Measurements from ENCODE around the gene PIGS. TPM values are rescaled to one million over a fixed set of nuclear protein-coding genes. Genes with fewer than 3 reads are reported as not detected.
A peak's percentile ranks its signal among the peaks of the same experiment; 100 is the strongest.

Gene PIGS
- total RNA-seq, 1 experiment from 2014 or later, result 45.8 TPM

GRCh38 chr17:28598799-28599310 is 27.5 kb upstream of the PIGS start, which contains the start of gene SPAG5 (continued):
- TF ChIP-seq ATF3 (IDR thresholded peaks at IDR 0.05) (no peak), CBX3 (IDR thresholded peaks at IDR 0.05; ENCODE audit: low read depth) (0 out of 2 replicates have a peak, but pooled peaks have one; percentile 15), POLR2A (IDR thresholded peaks at IDR 0.05; ENCODE audit: borderline replicate concordance, extremely low read depth, insufficient read depth, insufficient read length) (peak; percentile 70), JUND (IDR thresholded peaks at IDR 0.05) (no peak)

DNA sequence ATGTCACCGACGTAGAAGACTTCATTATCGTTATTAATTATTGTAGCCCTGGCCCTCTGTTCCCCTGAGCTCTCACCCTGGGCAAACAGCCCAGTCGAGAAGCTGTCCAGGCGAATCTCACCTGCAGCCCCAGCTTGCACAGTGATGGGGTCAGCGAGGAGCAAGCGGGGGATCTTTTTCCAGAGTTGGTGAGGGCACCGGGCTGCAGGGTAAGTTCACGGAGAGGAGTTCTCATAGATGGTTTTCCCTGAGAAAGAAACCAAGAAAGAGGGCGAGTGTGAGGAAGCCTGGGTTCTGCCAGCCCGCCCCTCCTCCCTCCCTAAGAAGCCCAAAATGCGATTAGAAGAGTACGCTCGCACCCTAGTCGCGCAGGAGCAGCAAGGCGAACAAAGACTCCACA is 27.1 kb upstream of the PIGS start:
- ChIA-PET RAD21 (ENCODE audit: low non-redundant PET in 1 of 2, low total read pairs in 2 of 2, uncharacterized antibody in 2 of 2, unreplicated experiment in 2 of 2) (no interaction called here), CTCF (no interaction called here), POLR2A (no interaction called here)
- BruUV-seq (replicated peaks), result TSS peak; percentile 81
- Histone ChIP-seq H3K9me3 (ENCODE audit: control insufficient read depth in 1 of 2, insufficient read depth in 1 of 2, low read depth in 1 of 2, low read length in 2 of 2) (no peaks in the 10 kb centered on the region), H3K27ac (ENCODE audit: low read depth, low read length) (peak overlapping the region; percentile 80), H3K4me3 (replicated peaks in 1 of 2; ENCODE audit: low read depth in 1 of 2, low read length in 2 of 2) (peak overlapping the region; percentile 93 to 97), H4K20me1 (ENCODE audit: insufficient read depth) (no peaks in the 10 kb centered on the region), H3K4me1 (ENCODE audit: control insufficient read depth in 1 of 2, insufficient read depth in 2 of 2, low read length in 2 of 2) (peaks cover 4 to 22% of the 10 kb centered on the region in 2 experiments; a peak in 2 of 4 replicates), H3K4me2 (ENCODE audit: low read length) (peak overlapping the region; percentile 97), H3K79me2 (ENCODE audit: insufficient read depth, low read length) (peaks cover 39% of the 10 kb centered on the region), H3K36me3 (ENCODE audit: control insufficient read depth in 1 of 2, insufficient read depth in 2 of 2, low read length in 2 of 2) (peaks cover under 1 to 7% of the 10 kb centered on the region in 2 experiments; a peak in 2 of 4 replicates), H3K9me2 (ENCODE audit: insufficient read depth) (no peaks in the 10 kb centered on the region), H3K9ac (ENCODE audit: low read length) (peak overlapping the region; percentile 92), H2AFZ (ENCODE audit: low read depth, low read length, poor library complexity, severe bottlenecking) (no peak overlapping the region), H3K27me3 (ENCODE audit: insufficient read depth, low read length) (no peaks in the 10 kb centered on the region)
- no peak for TF ChIP-seq SIN3A (IDR thresholded peaks at IDR 0.05; ENCODE audit: low read depth)
- TF ChIP-seq ZFX (IDR thresholded peaks at IDR 0.05), result no peak
- no peak for TF ChIP-seq FOSL1 (IDR thresholded peaks at IDR 0.05; ENCODE audit: low read depth)
- no peak for TF ChIP-seq SP1 (IDR thresholded peaks at IDR 0.05; ENCODE audit: low read depth)
- no peak for TF ChIP-seq POLR2AphosphoS5 (IDR thresholded peaks at IDR 0.05; ENCODE audit: low read depth, low read length)
- TF ChIP-seq YY1 (IDR thresholded peaks at IDR 0.05; ENCODE audit: extremely low read depth, insufficient replicate concordance, low read depth, low read length), result no peak
- no peak for TF ChIP-seq ATF3 (IDR thresholded peaks at IDR 0.05)
- no peak for TF ChIP-seq ZNF274 (IDR thresholded peaks at IDR 0.05; ENCODE audit: low read depth, low read length)
- peak; percentile 32 for ATAC-seq
- no peak for DNase-seq (ENCODE audit: low read depth, low spot score)
- intact Hi-C loops (cut with micrococcal nuclease), result no loop called here
